Measurements from ENCODE around the gene SPRY2. TPM values are rescaled to one million over a fixed set of nuclear protein-coding genes. Genes with fewer than 3 reads are reported as not detected.

Gene SPRY2
- total and polyA plus RNA-seq, 2 of the 4 experiments (the other 2 are of a cell fraction) = 21.1 to 47.9 TPM

DNA sequence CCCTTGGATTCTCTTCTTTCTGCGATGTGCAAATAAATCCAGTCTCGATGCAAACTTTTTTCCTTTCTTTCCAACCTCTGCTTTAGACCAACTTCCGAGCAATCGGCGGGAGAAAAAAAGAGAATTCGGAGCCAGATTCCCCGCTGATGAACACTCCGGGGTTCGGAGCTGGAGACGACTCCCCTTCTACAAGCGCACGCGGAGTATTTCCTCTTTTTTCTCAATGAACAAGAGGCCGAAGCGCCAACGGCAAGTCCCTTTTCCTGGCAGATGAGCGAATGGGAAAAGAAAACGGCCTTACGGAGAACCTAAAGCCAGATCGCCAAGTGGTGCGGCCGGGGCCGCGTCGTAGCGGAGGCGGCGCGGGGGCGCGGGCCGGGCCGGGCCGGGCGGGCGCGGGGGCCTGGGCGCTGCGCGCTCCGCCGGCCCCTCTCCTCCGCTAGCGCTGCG lies 250 bp downstream of the SPRY2 start:
- Histone ChIP-seq H3K36me3 (ENCODE audit: control insufficient read depth, insufficient read depth, low read length) (peaks cover 11% of the 10 kb centered on the region), H2AK9ac (replicated peaks; ENCODE audit: low read depth, low read length, poor library complexity) (peak overlapping the region; percentile 88), H2BK120ac (ENCODE audit: low read depth, low read length) (peak overlapping the region; percentile 52), H3K79me1 (ENCODE audit: low read depth in 1 of 2, low read length in 2 of 2) (peaks cover 0 to 16% of the 10 kb centered on the region in 2 experiments; a peak in 2 of 4 replicates), H2AK5ac (ENCODE audit: low read depth, low read length) (0 out of 2 replicates have a peak overlapping the region, but pooled peaks have one; percentile 49), H4K5ac (ENCODE audit: low read depth, low read length) (peak overlapping the region; percentile 73), H3K9me3 (ENCODE audit: control insufficient read depth, insufficient read depth, low read length) (no peaks in the 10 kb centered on the region), H2BK20ac (ENCODE audit: low read depth, low read length) (no peak overlapping the region), H4K20me1 (ENCODE audit: insufficient read depth, low read length) (peaks cover 42% of the 10 kb centered on the region), H3K56ac (ENCODE audit: extremely low read depth, insufficient read depth, low read length) (peak overlapping the region; percentile 97), H3K4me2 (ENCODE audit: low read depth, low read length) (peak overlapping the region; percentile 37), H3K23ac (ENCODE audit: low read depth, low read length) (peak overlapping the region; percentile 91), H4K8ac (ENCODE audit: low read depth in 2 of 2, low read length in 2 of 2) (peak overlapping the region; percentile 49 to 76), H3K18ac (ENCODE audit: low read depth, low read length) (peak overlapping the region; percentile 88), H3K27me3 (ENCODE audit: control insufficient read depth, insufficient read depth, low read length) (no peaks in the 10 kb centered on the region), H2AFZ (replicated peaks; ENCODE audit: low read length, poor library complexity) (peak overlapping the region; percentile 86), H3K9me1 (ENCODE audit: insufficient read depth, low read length) (peaks cover 11% of the 10 kb centered on the region), H3K14ac (replicated peaks; ENCODE audit: low read depth, low read length) (peak overlapping the region; percentile 92), H3K4me3 (ENCODE audit: insufficient read depth, low read depth, low read length) (peak overlapping the region; percentile 88), H3K4me1 (ENCODE audit: control insufficient read depth, insufficient read depth, low read length) (peaks cover 10% of the 10 kb centered on the region), H3K9ac (ENCODE audit: low read depth, low read length) (peak overlapping the region; percentile 99), H2BK5ac (ENCODE audit: low read depth, low read length, poor library complexity, severe bottlenecking) (peak overlapping the region; percentile 91), H2BK15ac (ENCODE audit: low read depth, low read length) (0 out of 3 replicates have a peak overlapping the region, but pooled peaks have one; percentile 50), H4K91ac (ENCODE audit: insufficient read depth, low read depth, low read length) (peak overlapping the region; percentile 60), H3K27ac (ENCODE audit: insufficient read depth, low read length) (peak overlapping the region; percentile 84), H3K4ac (ENCODE audit: low read depth, low read length) (peak overlapping the region; percentile 62)
- ChIA-PET POLR2A (ENCODE audit: unreplicated experiment) (interaction anchor here (0.9 to 1.0 kb wide), 5 partner anchors 108 to 631 kb away, joined by 3 to 9 read pairs (median 3); no protein-coding TSS in a partner anchor), CTCF (interaction anchor here (0.9 to 1.2 kb wide), 2 partner anchors 19 to 917 kb away, joined by 3 to 4 read pairs; no protein-coding TSS in a partner anchor)
- no TSS peak for BruUV-seq (replicated peaks)
- in situ Hi-C loops (cut with MboI; ENCODE audit: low sequenced_read_pairs) (loop anchor here (25.0 kb wide), 1 partner anchor 928 kb away; the partner anchor contains the start of gene RBM26), dilution Hi-C loops (cut with HindIII; ENCODE audit: low sequenced_read_pairs, unreplicated experiment) (no loop called here), intact Hi-C loops (cut with micrococcal nuclease) (loop anchor here (2.0 to 10.0 kb wide), 4 partner anchors 208 to 916 kb away; no protein-coding TSS in a partner anchor)
- TF ChIP-seq, protein P1, sequence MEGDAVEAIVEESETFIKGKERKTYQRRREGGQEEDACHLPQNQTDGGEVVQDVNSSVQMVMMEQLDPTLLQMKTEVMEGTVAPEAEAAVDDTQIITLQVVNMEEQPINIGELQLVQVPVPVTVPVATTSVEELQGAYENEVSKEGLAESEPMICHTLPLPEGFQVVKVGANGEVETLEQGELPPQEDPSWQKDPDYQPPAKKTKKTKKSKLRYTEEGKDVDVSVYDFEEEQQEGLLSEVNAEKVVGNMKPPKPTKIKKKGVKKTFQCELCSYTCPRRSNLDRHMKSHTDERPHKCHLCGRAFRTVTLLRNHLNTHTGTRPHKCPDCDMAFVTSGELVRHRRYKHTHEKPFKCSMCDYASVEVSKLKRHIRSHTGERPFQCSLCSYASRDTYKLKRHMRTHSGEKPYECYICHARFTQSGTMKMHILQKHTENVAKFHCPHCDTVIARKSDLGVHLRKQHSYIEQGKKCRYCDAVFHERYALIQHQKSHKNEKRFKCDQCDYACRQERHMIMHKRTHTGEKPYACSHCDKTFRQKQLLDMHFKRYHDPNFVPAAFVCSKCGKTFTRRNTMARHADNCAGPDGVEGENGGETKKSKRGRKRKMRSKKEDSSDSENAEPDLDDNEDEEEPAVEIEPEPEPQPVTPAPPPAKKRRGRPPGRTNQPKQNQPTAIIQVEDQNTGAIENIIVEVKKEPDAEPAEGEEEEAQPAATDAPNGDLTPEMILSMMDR (conservative IDR thresholded peaks at IDR 0.05; ENCODE audit: low read depth, low read length) = no peak
- TF ChIP-seq BHLHE40 (IDR thresholded peaks at IDR 0.05; ENCODE audit: low read depth, low read length) = no peak
- TF ChIP-seq NFE2L2 (IDR thresholded peaks at IDR 0.05; ENCODE audit: low read depth, low read length) = no peak
- no peak for TF ChIP-seq MAZ (IDR thresholded peaks at IDR 0.05; ENCODE audit: borderline replicate concordance, low read depth, low read length)
- no peak for TF ChIP-seq POLR2A (IDR thresholded peaks at IDR 0.05; ENCODE audit: low read depth, low read length)
- no peak for TF ChIP-seq RAD21 (IDR thresholded peaks at IDR 0.05; ENCODE audit: low read length)
- peak; percentile 53; the same call in 1 of the 2 replicates for TF ChIP-seq CHD1 (IDR thresholded peaks at IDR 0.05; ENCODE audit: low read depth, low read length)
- TF ChIP-seq RFX5 (IDR thresholded peaks at IDR 0.05; ENCODE audit: low read depth, low read length) = no peak
- no peak for TF ChIP-seq CEBPB (IDR thresholded peaks at IDR 0.05; ENCODE audit: low read depth, low read length)
- no peak for TF ChIP-seq MXI1 (IDR thresholded peaks at IDR 0.05; ENCODE audit: borderline replicate concordance, low read depth, low read length)
- no peak for TF ChIP-seq RCOR1 (IDR thresholded peaks at IDR 0.05; ENCODE audit: insufficient replicate concordance, low read length)
- no peak for TF ChIP-seq SMC3 (IDR thresholded peaks at IDR 0.05; ENCODE audit: low read depth, low read length)
- TF ChIP-seq FOS (IDR thresholded peaks at IDR 0.05; ENCODE audit: low read depth, low read length) = 0 out of 2 replicates have a peak, but pooled peaks have one; percentile 0
- TF ChIP-seq, protein P2, sequence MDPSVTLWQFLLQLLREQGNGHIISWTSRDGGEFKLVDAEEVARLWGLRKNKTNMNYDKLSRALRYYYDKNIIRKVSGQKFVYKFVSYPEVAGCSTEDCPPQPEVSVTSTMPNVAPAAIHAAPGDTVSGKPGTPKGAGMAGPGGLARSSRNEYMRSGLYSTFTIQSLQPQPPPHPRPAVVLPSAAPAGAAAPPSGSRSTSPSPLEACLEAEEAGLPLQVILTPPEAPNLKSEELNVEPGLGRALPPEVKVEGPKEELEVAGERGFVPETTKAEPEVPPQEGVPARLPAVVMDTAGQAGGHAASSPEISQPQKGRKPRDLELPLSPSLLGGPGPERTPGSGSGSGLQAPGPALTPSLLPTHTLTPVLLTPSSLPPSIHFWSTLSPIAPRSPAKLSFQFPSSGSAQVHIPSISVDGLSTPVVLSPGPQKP (IDR thresholded peaks at IDR 0.05; ENCODE audit: borderline replicate concordance, low read depth, low read length) = no peak
- DNase-seq (peak; percentile 70), ATAC-seq (ENCODE audit: low read depth) (no peak)
- 0% methylated on average over 1 of the region's 45 CpGs; no CpG with 5 or more reads in 1 of the 2 experiments for WGBS, 2 experiments (ENCODE audit: extremely low coverage in 2 of 2, insufficient read length in 1 of 2)
